Activated naive CD4-positive, alpha-beta T cell treated with anti-CD3 and anti-CD28 coated beads, Interleukin-2, amount 10 ng/mL, durations not matched to agents 7 days and 5 days (primary cell): ENCODE data around the gene SLC6A6.

Experiments used
- CTCF ChIA-PET: fragments of 350-600 bp; sonication (Branson Sonifier 250); formaldehyde crosslinking; loops from one replicate; lab custom pipeline; 2021; ENCODE audit warnings: antibody characterized with exemption; lab: Charles Lee
- DNase-seq: peaks from one replicate; pipeline ENCODE4 v3.0.0-alpha.2; 2020
- H3K27ac Mint-ChIP-seq: one replicate; pipeline ENCODE4 v1.8.0; 2021; ENCODE audit warnings: mild to moderate bottlenecking, moderate library complexity, mixed read lengths
- H3K27me3 Mint-ChIP-seq: one replicate; pipeline ENCODE4 v1.8.0; 2021; ENCODE audit warnings: mild to moderate bottlenecking, mixed read lengths
- H3K36me3 Mint-ChIP-seq: one replicate; pipeline ENCODE4 v1.8.0; 2021; ENCODE audit warnings: mixed read lengths
- H3K4me1 Mint-ChIP-seq: one replicate; pipeline ENCODE4 v1.8.0; 2021; ENCODE audit warnings: mixed read lengths
- H3K4me3 Mint-ChIP-seq: one replicate; pipeline ENCODE4 v1.8.0; 2021; ENCODE audit warnings: mild to moderate bottlenecking, moderate library complexity, mixed read lengths
- H3K9me3 Mint-ChIP-seq: one replicate; pipeline ENCODE4 v1.8.0; 2021; ENCODE audit warnings: mixed read lengths

The SLC6A6 gene

DNA sequence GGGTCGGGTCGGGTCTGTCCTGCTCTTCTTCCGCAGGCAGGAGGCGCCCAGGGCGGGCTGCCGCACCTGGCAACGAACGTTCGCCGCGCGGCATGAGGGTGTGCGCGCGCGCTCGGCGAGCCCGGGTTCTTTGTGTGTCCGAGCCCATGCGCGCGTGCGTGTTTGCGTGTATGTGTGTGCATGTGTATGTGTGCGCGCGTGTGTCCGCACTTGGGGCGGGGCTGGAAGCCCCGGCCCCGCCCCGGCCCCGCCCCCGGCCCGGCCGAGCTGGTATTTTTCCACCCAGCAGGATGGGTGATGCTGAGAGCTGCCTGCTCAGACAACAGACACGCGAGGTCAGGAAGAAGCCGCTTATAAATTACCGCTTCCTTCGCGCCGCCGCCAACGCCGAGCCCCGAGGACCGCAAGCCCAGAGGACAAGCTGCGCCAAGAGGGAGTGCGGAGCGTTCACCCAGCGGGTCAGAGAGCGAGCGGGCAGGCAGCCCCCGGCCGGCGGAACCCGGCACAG is at the start of gene SLC6A6:
SLC6A6 (plus strand) TSS at position 303 of the 508 bp plus-strand sequence. CDS start 41,029 bp downstream, outside the sequence.
- CTCF ChIA-PET, result interaction anchor here (1.2 to 3.0 kb wide), 8 partner anchors 22 to 65 kb away, joined by 3 to 21 read pairs (median 8); no protein-coding TSS in a partner anchor
- peak; percentile 96 for DNase-seq
- peak within 1 kb of the TSS; percentile 95 for H3K4me3 Mint-ChIP-seq
- H3K36me3 Mint-ChIP-seq, result peaks cover 17% of the 10 kb centered on the region
- peaks cover 53% of the 10 kb centered on the region for H3K4me1 Mint-ChIP-seq
- no peaks in the 10 kb centered on the region for H3K9me3 Mint-ChIP-seq
- peaks cover 36% of the 10 kb centered on the region for H3K27me3 Mint-ChIP-seq
- peak within 1 kb of the TSS; percentile 99 for H3K27ac Mint-ChIP-seq

- Mint-ChIP-seq H3K9me3 (no peaks in the 10 kb centered on the region), H3K27ac (no peak overlapping the region), H3K27me3 (peaks cover 9% of the 10 kb centered on the region), H3K4me1 (no peaks in the 10 kb centered on the region), H3K4me3 (no peak overlapping the region), H3K36me3 (no peaks in the 10 kb centered on the region)
- CTCF ChIA-PET, result no interaction called here
- DNase-seq, result no peak
Measured at GRCh38 chr3:14353502-14353901, 48.9 kb upstream of the SLC6A6 start.

DNA sequence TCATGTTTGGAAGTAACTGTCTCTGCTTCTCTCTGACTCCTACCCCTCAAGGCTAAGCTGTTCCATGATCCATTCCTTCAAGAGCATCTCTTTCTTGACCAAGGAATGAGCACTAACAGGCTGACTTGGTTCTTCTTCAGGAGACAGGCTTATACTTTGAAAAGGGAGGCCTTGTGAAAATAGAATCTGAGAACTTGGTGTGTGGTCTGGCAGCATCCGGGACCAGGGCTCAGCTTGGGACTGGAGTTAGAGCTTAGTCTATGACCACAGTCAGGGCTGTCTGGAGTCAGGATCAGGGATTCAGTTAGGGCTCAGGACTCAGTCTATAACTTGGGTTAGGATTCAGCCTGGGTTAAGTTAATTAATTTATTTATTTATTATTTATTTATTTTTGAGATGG is 44.9 kb upstream of the SLC6A6 start:
- Mint-ChIP-seq H3K4me3 (no peak overlapping the region), H3K27me3 (peaks cover 16% of the 10 kb centered on the region), H3K4me1 (no peaks in the 10 kb centered on the region), H3K9me3 (no peaks in the 10 kb centered on the region), H3K36me3 (no peaks in the 10 kb centered on the region), H3K27ac (no peak overlapping the region)
- CTCF ChIA-PET, result interaction anchor here (1.3 kb wide), 1 partner anchor 25 kb away, joined by 3 read pairs; no protein-coding TSS in a partner anchor
- DNase-seq, result no peak

GRCh38 chr3:14358426-14359211 is 43.8 kb upstream of the SLC6A6 start:
- no peak for DNase-seq
- peaks cover 23% of the 10 kb centered on the region for H3K27me3 Mint-ChIP-seq
- H3K27ac Mint-ChIP-seq, result no peak overlapping the region
- H3K36me3 Mint-ChIP-seq, result no peaks in the 10 kb centered on the region
- H3K9me3 Mint-ChIP-seq, result no peaks in the 10 kb centered on the region
- H3K4me3 Mint-ChIP-seq, result no peak overlapping the region
- CTCF ChIA-PET, result interaction anchor here (0.9 to 1.3 kb wide), 2 partner anchors 24 to 108 kb away, joined by 3 read pairs; no protein-coding TSS in a partner anchor
- no peaks in the 10 kb centered on the region for H3K4me1 Mint-ChIP-seq

DNA sequence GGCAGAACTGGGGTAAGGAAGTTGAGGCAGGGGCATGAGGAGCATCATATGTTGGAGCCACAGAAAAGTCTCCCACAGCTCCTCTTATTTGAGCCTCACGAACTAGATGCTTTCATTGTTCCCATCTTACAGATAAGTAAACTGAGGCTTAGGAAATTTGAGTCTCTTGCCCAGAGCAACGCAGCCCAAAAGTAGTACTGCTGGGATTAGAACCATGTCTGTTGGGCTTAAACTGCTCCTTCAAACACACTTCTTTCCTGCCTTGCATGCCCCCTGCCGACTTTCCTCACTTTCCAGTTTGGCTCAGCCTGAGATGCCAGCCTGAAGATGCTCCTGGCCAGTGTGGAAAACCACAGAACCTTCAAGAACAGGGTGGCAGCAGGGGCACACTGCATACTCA is 43.1 kb upstream of the SLC6A6 start:
- CTCF ChIA-PET, result no interaction called here
- no peaks in the 10 kb centered on the region for H3K9me3 Mint-ChIP-seq
- H3K4me3 Mint-ChIP-seq, result no peak overlapping the region
- H3K27ac Mint-ChIP-seq, result no peak overlapping the region
- H3K4me1 Mint-ChIP-seq, result no peaks in the 10 kb centered on the region
- no peak for DNase-seq
- H3K36me3 Mint-ChIP-seq, result no peaks in the 10 kb centered on the region
- peaks cover 30% of the 10 kb centered on the region for H3K27me3 Mint-ChIP-seq

DNA sequence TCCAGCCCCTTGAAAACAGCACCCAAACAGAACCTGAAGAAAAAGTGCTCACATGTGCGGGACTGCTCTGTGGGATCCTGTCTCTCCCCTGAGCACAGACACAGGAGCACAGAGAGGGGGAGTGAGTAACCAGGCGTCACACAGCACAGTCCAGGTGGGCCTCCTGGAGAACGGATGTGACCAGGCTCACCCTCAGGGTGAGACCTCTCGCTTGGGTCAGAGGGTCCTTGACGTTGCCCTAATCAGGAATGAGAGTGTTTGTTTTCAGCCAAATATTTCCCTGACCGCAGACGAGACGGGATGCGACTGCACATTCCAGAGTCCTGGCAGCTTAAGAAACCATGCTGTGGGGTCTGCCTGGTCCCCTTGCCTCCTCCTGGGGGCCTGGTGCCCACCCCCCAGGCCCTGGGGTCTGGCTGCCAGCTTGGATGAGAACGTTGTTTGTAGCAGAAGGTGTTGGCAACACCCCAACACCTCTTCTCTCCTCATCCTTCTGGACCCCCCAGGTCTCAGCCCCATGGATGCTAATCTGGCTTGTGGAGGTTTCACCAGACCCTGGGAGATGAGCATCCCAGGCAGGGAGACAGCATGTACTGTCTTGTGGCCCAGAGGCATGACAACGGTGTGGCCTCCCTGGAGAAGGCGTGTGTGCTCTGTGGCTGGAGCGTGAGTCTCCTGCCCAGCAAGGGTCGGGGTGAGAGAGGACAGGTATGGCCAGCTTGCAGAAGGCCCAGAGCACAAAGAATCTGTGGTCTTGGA is 42.1 kb upstream of the SLC6A6 start:
- no peak for DNase-seq
- Mint-ChIP-seq H3K27me3 (peaks cover 30% of the 10 kb centered on the region), H3K9me3 (no peaks in the 10 kb centered on the region), H3K4me1 (no peaks in the 10 kb centered on the region), H3K27ac (no peak overlapping the region), H3K4me3 (no peak overlapping the region), H3K36me3 (no peaks in the 10 kb centered on the region)
- CTCF ChIA-PET, result no interaction called here

GRCh38 chr3:14361068-14361677 is 41.2 kb upstream of the SLC6A6 start:
- H3K27me3 Mint-ChIP-seq, result peaks cover 35% of the 10 kb centered on the region
- H3K4me1 Mint-ChIP-seq, result no peaks in the 10 kb centered on the region
- H3K9me3 Mint-ChIP-seq, result no peaks in the 10 kb centered on the region
- H3K27ac Mint-ChIP-seq, result no peak overlapping the region
- no peak overlapping the region for H3K4me3 Mint-ChIP-seq
- H3K36me3 Mint-ChIP-seq, result no peaks in the 10 kb centered on the region
- CTCF ChIA-PET, result no interaction called here
- no peak for DNase-seq

DNA sequence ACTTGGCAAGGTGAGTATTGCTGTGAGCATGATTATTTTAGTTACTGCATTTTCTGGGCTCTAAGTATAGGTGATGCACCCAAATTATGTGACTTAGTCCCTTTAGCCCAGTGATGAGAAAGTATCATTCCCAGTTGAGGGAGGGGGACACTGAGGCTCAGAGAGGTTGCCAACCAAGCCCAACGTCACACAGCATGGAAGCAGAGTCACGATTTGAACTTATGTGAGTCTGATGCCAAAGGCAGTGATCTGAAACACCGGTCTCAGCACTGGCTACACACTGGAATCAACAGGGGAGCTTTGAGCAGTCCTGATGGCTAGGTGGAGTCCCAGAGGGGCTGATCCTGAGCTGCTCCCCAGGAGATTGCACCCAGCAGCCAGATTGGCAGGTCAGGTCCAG is 39.5 kb upstream of the SLC6A6 start:
- H3K27ac Mint-ChIP-seq, result no peak overlapping the region
- H3K27me3 Mint-ChIP-seq, result peaks cover 36% of the 10 kb centered on the region
- CTCF ChIA-PET, result no interaction called here
- no peaks in the 10 kb centered on the region for H3K9me3 Mint-ChIP-seq
- no peak overlapping the region for H3K4me3 Mint-ChIP-seq
- DNase-seq, result no peak
- H3K36me3 Mint-ChIP-seq, result no peaks in the 10 kb centered on the region
- no peaks in the 10 kb centered on the region for H3K4me1 Mint-ChIP-seq

GRCh38 chr3:14363379-14363778 is 39.0 kb upstream of the SLC6A6 start:
- no peak overlapping the region for H3K27ac Mint-ChIP-seq
- CTCF ChIA-PET, result no interaction called here
- no peak for DNase-seq
- no peaks in the 10 kb centered on the region for H3K4me1 Mint-ChIP-seq
- H3K4me3 Mint-ChIP-seq, result no peak overlapping the region
- no peaks in the 10 kb centered on the region for H3K36me3 Mint-ChIP-seq
- no peaks in the 10 kb centered on the region for H3K9me3 Mint-ChIP-seq
- H3K27me3 Mint-ChIP-seq, result peaks cover 36% of the 10 kb centered on the region

DNA sequence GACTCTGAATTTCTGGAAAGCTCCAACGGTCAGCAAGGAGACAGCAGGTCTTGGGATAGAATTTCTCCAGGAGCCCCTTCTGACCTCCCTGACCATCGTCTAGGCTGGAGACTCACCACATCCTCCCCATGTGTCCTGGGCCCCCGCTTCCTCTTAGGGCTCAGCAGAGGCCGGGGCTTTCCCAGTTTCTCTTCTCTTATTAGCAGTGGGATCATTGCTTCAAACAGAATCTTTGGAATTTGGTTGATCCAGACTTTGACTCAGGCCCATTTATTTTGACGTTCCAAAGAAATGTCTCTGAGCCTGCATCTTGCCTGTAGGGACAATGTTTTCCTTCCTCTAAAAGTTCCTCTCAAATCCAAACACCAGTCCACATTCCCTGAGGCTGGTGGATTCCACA is 38.4 kb upstream of the SLC6A6 start:
- H3K4me3 Mint-ChIP-seq, result no peak overlapping the region
- H3K27me3 Mint-ChIP-seq, result peaks cover 34% of the 10 kb centered on the region
- DNase-seq, result no peak
- H3K27ac Mint-ChIP-seq, result no peak overlapping the region
- no peaks in the 10 kb centered on the region for H3K9me3 Mint-ChIP-seq
- CTCF ChIA-PET, result no interaction called here
- H3K4me1 Mint-ChIP-seq, result no peaks in the 10 kb centered on the region
- H3K36me3 Mint-ChIP-seq, result no peaks in the 10 kb centered on the region

- H3K4me3 Mint-ChIP-seq, result no peak overlapping the region
- DNase-seq, result no peak
- H3K4me1 Mint-ChIP-seq, result no peaks in the 10 kb centered on the region
- no peaks in the 10 kb centered on the region for H3K36me3 Mint-ChIP-seq
- peaks cover 29% of the 10 kb centered on the region for H3K27me3 Mint-ChIP-seq
- CTCF ChIA-PET, result no interaction called here
- no peak overlapping the region for H3K27ac Mint-ChIP-seq
- no peaks in the 10 kb centered on the region for H3K9me3 Mint-ChIP-seq
Measured at GRCh38 chr3:14364580-14365292, 37.7 kb upstream of the SLC6A6 start.

GRCh38 chr3:14366248-14366647 is 36.2 kb upstream of the SLC6A6 start:
- CTCF ChIA-PET, result no interaction called here
- H3K4me3 Mint-ChIP-seq, result no peak overlapping the region

DNA sequence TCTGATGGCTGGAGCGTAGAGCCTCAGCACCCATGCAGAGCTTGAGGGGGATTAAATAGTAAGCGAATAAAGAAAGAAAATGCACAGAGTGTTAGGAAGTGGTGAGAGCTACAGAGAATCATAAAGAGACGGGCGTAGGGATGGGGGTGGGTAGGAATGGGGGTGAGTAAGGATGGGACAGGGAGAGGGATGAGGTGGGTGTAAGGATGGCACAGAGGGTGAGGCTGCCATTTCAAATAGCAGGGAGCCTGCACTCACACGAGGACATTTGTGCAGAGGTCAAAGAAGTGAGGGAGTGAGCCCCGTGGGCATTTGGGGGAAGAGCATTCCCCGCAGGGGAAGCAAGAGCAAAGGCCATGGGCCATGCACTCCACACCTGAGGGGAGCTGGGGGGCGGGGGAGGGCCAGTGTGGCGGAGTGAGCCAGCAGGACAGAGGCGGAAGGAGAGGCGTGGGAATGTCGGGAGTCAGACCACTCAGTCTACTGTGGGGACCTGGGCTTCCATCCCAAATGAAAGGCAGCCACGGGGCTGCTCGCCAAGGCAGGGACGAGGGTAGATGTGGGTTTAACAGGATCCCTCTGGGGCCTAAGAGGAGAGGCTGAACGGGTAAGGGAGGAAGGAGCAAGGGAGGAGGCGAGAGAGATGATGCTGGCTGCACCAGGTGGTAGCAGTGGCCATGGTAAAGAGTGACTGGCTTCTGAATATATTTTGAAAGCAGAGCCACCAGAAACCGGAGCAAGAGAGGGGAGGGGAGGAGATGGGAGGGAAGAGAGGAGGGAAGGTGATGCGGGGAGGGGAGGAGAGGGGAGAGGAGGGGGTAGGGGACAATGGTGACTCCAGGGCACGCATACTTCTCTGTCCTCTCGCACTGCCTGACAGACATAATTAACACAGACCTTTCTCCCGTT is 35.2 kb upstream of the SLC6A6 start:
- H3K4me1 Mint-ChIP-seq, result no peaks in the 10 kb centered on the region
- CTCF ChIA-PET, result no interaction called here
- peaks cover 20% of the 10 kb centered on the region for H3K27me3 Mint-ChIP-seq
- no peak overlapping the region for H3K4me3 Mint-ChIP-seq
- H3K36me3 Mint-ChIP-seq, result no peaks in the 10 kb centered on the region
- no peaks in the 10 kb centered on the region for H3K9me3 Mint-ChIP-seq
- H3K27ac Mint-ChIP-seq, result no peak overlapping the region
- DNase-seq, result no peak

More at GRCh38 chr3:14366248-14366647, 36.2 kb upstream of the SLC6A6 start:
- no peak overlapping the region for H3K27ac Mint-ChIP-seq
- H3K9me3 Mint-ChIP-seq, result no peaks in the 10 kb centered on the region
- no peak for DNase-seq
- no peaks in the 10 kb centered on the region for H3K36me3 Mint-ChIP-seq
- H3K4me1 Mint-ChIP-seq, result no peaks in the 10 kb centered on the region
- peaks cover 23% of the 10 kb centered on the region for H3K27me3 Mint-ChIP-seq
